GM19438 (cell line): ENCODE results near the gene EPHB1.

Experiments
- ATAC-seq: cut with Tn5 transposase; IDR thresholded peaks from one replicate; pipeline ENCODE4 v1.9.1; 2021; ENCODE audit warnings: low read depth; ENCODE audit not compliant: unreplicated experiment

The EPHB1 gene

GRCh38 chr3:134794950-134795745 is at the start of gene EPHB1:
Gene EPHB1 (plus strand): TSS chr3:134795260.
- ATAC-seq, result peak; percentile 74

DNA sequence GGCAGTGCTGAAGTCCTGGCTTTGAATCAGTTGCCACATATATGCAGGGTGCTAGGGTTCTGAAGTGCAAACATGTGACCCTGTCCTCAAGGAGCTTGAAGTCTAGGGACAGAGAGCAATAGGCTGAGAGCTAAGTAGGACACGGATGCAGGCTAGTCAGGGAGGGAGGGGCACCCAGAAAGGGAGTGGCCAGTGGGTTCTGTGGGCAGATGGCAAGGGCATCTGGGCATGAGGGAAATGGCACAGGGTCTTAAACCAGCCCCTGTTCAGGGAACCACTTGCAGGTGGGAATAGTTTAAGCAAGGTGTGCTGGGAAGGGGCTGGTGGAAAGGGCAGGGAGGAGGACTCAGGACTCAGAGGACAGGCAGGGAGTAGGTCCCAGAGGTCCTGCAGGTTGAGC is 46.4 kb upstream of the EPHB1 start:
- ATAC-seq, result no peak

- no peak for ATAC-seq
Measured at GRCh38 chr3:134749174-134749573, 45.9 kb upstream of the EPHB1 start.

DNA sequence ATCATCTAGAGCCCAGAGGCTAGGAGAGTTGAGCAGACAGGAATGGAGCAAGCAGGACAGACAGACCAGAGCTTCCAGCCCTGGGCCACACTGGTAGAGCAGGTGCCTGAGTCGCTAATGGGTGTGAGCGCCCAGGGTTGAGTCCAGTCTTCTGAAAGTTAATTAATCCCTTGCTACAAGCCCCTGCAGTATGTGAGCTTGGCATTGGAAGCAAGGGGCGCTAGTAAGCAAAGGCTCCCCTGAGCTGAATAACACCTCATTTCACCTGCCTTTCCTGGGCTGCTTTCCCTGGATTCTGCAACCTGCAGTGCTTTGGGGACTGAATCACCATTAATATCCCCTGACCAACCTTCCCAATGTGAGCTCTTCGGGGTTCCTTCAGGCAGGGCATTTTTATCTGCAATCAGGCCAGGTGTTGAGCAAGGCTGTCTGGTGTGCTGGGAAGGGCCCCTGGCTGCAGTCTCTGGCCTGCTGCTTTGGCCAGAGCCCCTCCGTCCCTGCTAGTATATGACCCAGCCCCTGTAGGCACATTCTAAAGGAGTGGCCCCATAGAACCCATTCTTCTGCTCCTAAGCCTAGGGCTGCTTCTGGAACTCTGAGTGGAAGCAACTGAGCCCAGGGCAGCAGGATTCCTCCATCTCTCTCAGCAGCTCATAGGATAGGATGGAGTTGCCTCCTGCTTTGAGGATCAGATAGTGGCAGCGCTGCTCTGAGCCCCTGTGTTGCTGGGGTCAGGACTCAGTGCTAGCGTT is 45.1 kb upstream of the EPHB1 start:
- no peak for ATAC-seq

GRCh38 chr3:134751831-134752230 is 43.2 kb upstream of the EPHB1 start:
- no peak for ATAC-seq

GRCh38 chr3:134752761-134753461 is 42.1 kb upstream of the EPHB1 start:
- no peak for ATAC-seq

DNA sequence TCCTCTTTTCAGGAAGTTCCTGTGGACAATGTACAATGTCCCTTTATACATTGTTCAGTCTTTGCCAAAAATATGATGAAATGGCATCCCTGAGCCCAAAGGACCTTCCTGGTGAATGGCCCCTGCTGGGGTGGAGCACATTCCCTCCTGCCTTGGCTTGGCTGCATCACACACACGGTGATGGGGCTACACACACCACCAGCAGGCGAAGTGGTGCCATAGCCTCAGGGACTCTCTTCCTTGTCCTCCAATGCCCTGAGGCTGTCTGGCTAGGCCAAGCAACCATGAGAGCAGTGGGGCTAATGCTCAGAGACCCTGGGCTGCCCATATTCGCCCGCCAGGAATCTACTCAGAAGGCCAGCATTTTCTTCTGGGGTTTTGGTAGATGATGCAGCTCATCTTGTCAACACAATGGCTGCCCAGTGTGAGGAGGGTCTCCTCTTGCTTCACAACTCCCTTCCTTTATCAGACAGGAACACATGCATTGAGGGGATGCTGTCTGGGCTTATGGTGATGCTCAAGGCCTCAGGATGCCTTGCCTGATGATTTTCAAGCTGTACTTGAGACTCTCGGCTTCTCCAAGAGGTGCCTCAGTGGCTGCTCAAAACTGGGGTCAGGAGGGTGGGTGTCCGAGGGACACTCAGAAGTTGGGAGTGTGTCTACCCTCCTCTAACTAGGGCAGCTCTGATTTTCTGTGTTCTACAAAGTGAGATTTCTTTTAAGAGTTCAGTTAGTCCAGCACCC is 40.9 kb upstream of the EPHB1 start:
- ATAC-seq, result no peak

- ATAC-seq, result no peak
Measured at GRCh38 chr3:134754768-134755559, 40.1 kb upstream of the EPHB1 start.

DNA sequence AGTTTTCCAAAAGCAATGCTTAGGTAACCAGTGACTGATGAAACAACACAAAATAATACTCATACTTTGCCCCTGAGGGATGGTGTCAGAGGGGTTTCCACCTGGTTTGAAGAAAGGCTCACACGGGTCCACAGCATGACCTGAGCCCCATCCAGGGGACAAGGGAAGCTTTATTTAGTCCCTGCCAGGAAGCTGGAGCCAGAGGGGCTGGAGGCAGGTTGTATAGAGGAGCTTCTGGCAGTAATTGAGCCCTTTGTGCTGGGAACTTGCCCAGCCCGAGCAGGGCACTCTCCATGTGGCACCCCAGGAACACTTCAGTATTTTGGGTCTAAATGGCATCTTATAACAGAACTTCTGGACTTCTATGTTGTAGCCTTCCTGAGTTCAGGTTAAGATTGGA is 39.2 kb upstream of the EPHB1 start:
- ATAC-seq, result no peak

DNA sequence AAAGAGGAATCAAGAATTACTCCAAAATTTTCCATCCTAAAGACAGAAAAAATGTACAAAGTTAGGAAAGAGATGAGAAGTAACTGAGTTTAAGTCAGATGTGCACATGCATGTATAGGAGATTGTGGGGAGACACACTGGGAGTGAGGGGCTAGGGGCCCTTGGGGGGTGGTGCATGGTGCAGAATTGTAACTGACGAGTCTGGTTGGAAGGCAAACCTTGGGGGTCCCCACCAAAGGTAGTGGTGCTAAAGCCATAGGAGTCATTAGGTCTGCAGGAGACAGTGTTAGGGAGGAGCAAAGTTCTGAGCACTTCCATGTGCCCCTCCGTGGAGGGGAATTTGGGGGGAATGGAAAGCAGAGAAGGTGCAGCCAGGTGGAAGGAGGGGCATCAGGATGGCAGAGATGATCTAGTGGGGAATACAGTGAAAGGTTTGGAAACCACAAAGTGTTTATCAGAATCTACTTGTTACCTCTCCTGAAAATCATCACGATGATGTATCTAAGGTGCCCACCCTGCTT is 37.5 kb upstream of the EPHB1 start:
- no peak for ATAC-seq

DNA sequence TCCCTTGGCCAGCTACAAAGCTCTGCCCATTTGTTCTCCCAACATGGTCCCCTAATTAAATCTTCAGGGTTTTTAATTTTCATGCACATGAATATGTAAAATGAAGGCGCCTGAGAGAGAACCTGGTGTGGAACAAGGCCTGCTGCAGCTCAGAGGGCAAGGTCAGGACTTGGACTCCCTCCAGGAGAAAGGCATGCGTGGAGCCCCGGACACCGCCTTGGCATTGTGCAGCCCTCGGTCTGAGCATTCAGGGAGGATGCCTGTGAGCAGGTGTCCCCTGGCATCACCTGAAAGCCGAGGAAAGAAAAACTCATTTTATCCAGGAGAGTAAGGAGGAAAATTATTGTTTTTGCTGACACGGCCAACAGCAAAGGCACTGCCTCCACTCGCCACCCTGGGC is 33.8 kb upstream of the EPHB1 start:
- ATAC-seq, result no peak

DNA sequence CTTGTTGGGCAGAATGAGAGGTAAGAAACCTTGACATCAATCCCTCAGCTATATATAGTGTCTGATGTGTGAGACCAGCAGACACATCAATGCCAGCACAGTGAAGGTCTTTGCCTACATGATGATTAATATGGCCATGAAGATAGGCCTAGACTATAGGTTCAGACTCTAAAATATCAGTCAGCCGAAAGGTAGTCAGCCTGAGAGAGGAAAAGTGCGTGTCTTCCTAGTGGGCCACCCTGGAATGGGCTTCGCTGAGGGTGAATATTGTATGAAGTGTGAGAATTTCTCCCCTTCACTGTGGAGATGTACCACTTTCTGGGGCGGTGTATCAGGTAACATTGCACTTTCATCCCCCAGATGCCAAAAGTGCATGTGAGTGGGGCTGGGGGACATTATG is 33.0 kb upstream of the EPHB1 start:
- no peak for ATAC-seq

GRCh38 chr3:134765468-134765867 is 29.6 kb upstream of the EPHB1 start:
- no peak for ATAC-seq

DNA sequence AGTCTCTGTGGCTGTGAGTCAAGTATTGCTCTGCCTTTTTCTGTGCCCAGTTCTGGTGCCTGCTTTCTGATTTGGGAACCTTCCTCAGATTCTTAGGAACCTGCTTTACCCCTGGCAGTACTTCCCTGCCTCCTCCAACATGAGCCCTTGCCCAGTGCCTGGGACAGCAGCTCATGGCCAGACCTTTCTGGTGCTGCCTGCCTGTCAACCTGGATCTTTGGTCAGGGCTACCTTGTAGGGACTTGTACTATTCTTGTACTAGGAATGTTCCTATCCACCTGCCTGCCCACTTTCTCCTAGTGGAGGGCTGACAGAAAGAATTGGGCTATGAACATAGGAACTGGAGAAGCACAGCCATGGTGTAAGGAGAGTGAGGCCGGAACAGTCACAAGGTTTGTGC is 28.8 kb upstream of the EPHB1 start:
- no peak for ATAC-seq

GRCh38 chr3:134768116-134768515 is 26.9 kb upstream of the EPHB1 start:
- no peak for ATAC-seq

DNA sequence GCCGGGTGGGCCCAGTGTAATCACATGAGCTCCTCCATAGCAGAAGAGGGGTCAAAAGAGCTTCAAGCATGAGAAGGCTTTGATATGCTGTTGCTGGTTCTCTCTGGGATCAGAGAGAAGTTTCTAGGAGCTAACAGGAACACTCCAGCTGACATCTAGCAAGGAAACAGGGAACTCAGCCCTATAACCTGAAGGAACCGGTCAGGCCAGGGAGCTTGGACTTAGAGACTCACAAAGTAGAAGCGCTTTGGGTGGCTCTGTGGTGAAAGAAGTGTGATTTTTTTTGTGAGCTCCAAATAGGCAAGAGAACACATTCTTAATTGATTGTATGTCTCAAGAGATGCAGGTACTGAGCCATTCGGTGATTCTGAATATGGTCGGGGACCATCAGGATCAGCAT is 26.2 kb upstream of the EPHB1 start:
- ATAC-seq, result no peak

DNA sequence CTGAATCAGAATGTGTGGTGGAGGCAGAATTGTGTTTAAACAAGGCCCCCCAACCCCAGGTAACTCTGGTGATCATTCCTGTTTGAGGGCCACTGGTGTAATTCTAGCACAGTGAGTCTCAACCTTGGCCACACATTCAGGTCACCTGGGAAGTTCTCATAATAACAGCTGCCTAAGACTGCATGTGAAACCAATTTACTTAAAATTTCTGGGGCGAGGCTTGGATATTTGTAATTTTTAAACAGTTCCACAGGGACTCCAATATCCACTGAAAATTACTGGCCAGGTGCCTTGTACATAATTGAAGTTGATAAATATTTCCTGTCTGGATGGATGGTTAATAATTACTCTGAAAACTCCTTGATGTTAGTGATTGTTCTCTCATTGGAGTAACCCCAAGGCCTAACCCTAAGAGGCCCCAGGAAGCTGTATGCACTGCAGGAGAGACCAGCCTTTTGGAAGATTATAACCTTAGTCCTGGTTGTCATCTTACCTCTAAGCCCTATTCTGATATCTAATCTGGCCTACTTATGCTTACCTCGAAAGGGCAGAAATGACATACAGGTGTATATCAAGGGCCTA is 25.7 kb upstream of the EPHB1 start:
- ATAC-seq, result no peak

GRCh38 chr3:134772011-134772410 is 23.0 kb upstream of the EPHB1 start:
- ATAC-seq, result no peak

DNA sequence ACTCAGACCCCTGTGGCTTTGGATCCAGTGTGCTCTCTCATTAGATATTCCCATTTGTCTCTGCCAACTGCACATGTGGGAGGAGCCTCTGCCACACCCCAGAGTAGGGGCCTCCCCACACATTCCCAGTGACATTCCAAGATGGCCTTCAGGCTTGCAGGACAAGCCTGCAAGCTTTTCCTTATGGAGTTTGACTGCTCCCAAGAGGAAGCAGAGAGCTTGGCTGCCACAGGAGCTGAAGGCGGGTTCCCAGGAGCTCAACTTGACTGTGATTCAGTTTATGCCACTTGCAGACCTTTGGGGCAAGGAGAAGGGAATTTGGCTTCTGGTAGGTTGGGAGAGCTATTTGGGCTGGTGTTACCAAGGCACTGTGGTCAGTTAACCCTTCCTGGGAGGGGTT is 22.5 kb upstream of the EPHB1 start:
- no peak for ATAC-seq
